Measurements from ENCODE around the gene TMEM40. TPM values are rescaled to one million over a fixed set of nuclear protein-coding genes. Genes with fewer than 3 reads are reported as not detected.
"Not testable (repeated sequence)": the region's sequence is repeated elsewhere in the genome, so short reads cannot be mapped to it uniquely, and the experiment has no call there.

TMEM40 gene
- total RNA-seq, 4 donors from 2014 or later = not detected

DNA sequence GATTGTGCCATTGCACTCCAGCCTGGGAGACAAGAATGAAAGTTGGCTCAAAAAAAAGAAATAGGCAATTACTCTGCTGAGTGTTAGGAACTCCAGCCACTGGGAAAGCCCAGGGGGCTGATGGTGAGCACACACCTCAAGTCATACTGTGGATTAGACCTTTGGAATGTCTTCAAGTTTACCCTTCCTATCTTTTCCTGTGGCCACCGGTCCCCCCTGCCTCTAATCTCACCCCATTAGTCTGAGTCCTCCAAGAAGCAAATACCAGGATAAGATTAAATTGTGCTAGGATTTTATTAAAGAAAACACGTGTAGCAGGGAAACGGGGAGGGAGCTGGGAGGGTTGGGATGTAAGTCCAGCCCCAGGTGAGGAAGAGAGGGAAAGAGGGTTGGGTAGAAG lies 31.6 kb downstream of the TMEM40 start:
- DNase-seq (ENCODE audit: low spot score) (no peak), ATAC-seq (ENCODE audit: low FRiP score) (no peak)
- TF ChIP-seq, protein P1, sequence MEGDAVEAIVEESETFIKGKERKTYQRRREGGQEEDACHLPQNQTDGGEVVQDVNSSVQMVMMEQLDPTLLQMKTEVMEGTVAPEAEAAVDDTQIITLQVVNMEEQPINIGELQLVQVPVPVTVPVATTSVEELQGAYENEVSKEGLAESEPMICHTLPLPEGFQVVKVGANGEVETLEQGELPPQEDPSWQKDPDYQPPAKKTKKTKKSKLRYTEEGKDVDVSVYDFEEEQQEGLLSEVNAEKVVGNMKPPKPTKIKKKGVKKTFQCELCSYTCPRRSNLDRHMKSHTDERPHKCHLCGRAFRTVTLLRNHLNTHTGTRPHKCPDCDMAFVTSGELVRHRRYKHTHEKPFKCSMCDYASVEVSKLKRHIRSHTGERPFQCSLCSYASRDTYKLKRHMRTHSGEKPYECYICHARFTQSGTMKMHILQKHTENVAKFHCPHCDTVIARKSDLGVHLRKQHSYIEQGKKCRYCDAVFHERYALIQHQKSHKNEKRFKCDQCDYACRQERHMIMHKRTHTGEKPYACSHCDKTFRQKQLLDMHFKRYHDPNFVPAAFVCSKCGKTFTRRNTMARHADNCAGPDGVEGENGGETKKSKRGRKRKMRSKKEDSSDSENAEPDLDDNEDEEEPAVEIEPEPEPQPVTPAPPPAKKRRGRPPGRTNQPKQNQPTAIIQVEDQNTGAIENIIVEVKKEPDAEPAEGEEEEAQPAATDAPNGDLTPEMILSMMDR (IDR thresholded peaks at IDR 0.05) = no peak

GRCh38 chr3:12725436-12725835 lies 33.6 kb downstream of the TMEM40 start:
- TF ChIP-seq, protein P1 (IDR thresholded peaks at IDR 0.05) = no peak
- no peak for DNase-seq (ENCODE audit: low spot score)
- ATAC-seq (ENCODE audit: low FRiP score) = no peak

DNA sequence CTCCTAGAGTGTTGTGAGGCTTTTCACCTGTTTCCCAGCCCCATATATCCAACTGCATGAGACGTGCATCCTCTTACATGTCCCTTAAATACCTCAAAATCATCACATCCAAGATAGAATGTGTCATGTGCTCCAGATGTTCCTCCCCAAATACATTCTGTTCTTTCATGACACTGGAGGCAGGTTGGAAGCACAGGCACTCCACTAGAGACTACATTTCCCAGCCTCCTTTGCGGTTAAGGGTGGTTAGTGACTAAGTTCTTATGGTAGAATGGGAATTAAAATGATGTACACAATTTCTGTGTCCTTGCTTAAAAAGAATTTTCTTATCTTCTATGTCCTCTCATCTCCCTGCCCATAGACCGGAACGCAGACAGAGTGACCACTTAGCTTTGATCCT lies 34.3 kb downstream of the TMEM40 start:
- DNase-seq (ENCODE audit: low spot score) (no peak), ATAC-seq (ENCODE audit: low FRiP score) (no peak)
- TF ChIP-seq, protein P1 (IDR thresholded peaks at IDR 0.05) = no peak

DNA sequence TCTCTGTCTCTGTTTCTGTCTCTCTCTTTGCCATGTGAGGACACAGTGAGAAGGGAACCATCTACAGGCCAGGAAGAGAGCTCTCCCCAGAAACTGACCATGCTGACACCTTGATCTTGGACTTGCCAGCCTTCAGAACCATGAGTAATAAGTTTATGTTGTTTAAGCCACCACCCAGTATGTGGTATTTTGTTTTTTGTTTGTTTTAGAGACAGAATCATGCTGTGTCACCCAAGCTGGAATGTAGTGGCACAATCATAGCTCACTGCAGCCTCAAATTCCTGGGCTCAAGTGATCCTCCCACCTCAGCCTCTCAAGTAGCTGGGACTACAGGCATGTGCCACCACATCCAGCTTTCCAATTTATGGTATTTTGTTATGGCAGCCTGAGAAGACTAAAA lies 35.7 kb downstream of the TMEM40 start:
- ATAC-seq (ENCODE audit: low FRiP score); DNase-seq (ENCODE audit: low spot score): not testable (repeated sequence)

DNA sequence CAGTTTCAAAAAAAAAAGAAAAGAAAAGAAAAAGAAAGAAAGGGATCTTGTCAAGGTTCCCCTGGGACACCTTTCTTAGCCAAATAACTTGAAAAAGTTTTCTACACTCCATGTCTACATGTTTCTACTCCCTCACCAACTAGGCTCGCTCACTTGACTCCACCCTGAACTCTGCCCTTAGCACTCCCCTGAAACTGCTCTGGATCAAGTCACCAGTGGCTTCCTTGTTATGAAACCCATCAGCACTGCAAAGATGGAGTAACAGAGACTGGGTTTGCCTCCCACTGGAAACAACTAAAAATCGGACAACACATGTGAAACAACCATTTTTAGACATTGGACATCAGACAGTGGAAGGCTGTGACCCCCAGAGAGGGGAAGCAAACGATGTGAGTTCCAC lies 36.8 kb downstream of the TMEM40 start:
- TF ChIP-seq, protein P1 (IDR thresholded peaks at IDR 0.05) = no peak
- no peak for ATAC-seq (ENCODE audit: low FRiP score)
- no peak for DNase-seq (ENCODE audit: low spot score)

DNA sequence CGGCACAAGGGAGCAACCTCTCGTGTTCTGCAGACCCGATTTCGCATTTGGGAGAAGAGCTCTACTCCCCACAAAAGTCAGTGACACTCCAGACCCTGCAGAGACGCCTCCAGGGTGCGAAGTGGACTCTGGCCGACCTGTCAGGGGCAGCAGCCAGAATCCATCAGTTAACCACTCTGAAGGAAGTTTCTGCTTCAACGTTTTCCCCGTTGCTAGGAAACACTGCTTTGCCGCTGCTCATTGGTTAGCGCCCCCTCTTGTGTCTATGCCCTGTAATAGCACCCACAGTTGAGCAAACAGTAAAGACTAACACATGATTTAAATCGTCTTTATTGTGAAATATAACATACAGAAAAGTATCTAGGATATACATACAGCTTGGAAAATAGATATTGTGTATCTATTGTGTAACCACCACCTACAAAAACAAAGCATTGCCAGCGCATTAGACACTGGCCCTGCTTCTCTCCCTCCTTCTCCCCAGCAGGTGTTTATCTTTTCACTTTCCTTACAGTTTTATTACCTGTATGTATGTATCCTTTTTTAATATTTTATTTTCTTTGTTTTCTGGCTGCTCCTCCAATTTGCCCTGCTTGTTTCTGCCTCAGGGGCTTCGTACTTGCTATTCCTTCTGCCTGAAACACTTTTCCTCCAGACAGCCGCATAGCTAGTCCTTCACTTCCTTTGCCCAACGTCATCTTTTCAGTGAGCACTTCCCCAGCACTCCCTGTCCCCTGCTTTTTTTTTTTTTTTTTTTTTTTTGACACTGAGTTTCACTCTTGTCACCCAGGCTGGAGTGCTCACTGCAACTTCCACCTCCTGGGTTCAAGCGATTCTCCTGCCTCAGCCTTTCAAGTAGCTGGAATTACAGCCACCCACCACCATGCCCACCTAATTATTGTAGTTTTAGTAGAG lies 38.8 kb downstream of the TMEM40 start:
- peak; percentile 97 for ATAC-seq (ENCODE audit: low FRiP score)
- DNase-seq (ENCODE audit: low spot score) = peak; percentile 53
- TF ChIP-seq, protein P1 (IDR thresholded peaks at IDR 0.05) = no peak

GRCh38 chr3:12719541-12719940 lies 39.5 kb downstream of the TMEM40 start:
- ATAC-seq (ENCODE audit: low FRiP score) = no peak
- DNase-seq (ENCODE audit: low spot score) = no peak
- TF ChIP-seq, protein P1 (IDR thresholded peaks at IDR 0.05) = no peak
